GM23248 (cell line): Measurements from ENCODE around the gene UPF1.

ENCODE experiments used
- EZH2 ChIP-seq: fragments of 200-600 bp; sonication (generic); IDR thresholded peaks from 2 replicates; pipeline ENCODE4 v1.6.1; 2018; ENCODE audit warnings: antibody characterized with exemption, mild to moderate bottlenecking; ENCODE audit not compliant: insufficient read depth, poor library complexity, severe bottlenecking
- EZH2phosphoT487 ChIP-seq: fragments of 200-600 bp; sonication (generic); IDR thresholded peaks from 2 replicates; pipeline ENCODE4 v1.6.1; 2018; ENCODE audit warnings: antibody characterized with exemption, moderate library complexity, mild to moderate bottlenecking, low read depth; ENCODE audit not compliant: insufficient read depth

GRCh38 chr19:18789883-18790565 lies 41.7 kb upstream of the UPF1 start:
- TF ChIP-seq EZH2 (peak; percentile 99), EZH2phosphoT487 (no peak; the same call in 1 of the 2 replicates)
